Embryonic facial prominence (tissue), 1 donor: ENCODE data around the gene THADA.
"Not testable (repeated sequence)": the region's sequence is repeated elsewhere in the genome, so short reads cannot be mapped to it uniquely, and the experiment has no call there.

Source experiments
- DNase-seq: peaks from one replicate; pipeline ENCODE4 v3.0.0-alpha.2; 2016; ENCODE audit errors: extremely low spot score

THADA gene

GRCh38 chr2:43302182-43302960 lies 293.5 kb downstream of the THADA start:
- no peak for DNase-seq

GRCh38 chr2:43300781-43301583 lies 294.9 kb downstream of the THADA start:
- DNase-seq, result no peak

GRCh38 chr2:43300222-43300621 lies 295.6 kb downstream of the THADA start:
- DNase-seq, result no peak

- DNase-seq, result no peak
Measured at GRCh38 chr2:43298500-43298899, 297.3 kb downstream of the THADA start.

GRCh38 chr2:43297740-43298139 lies 298.1 kb downstream of the THADA start:
- DNase-seq, result not testable (repeated sequence)

GRCh38 chr2:43294973-43295603 lies 300.8 kb downstream of the THADA start:
- no peak for DNase-seq

GRCh38 chr2:43293744-43294695 lies 301.8 kb downstream of the THADA start:
- no peak for DNase-seq

GRCh38 chr2:43292851-43293743 lies 302.7 kb downstream of the THADA start:
- no peak for DNase-seq

GRCh38 chr2:43292297-43292696 lies 303.5 kb downstream of the THADA start:
- DNase-seq, result no peak

GRCh38 chr2:43289331-43289730 lies 306.5 kb downstream of the THADA start:
- no peak for DNase-seq

GRCh38 chr2:43288417-43289305 lies 307.2 kb downstream of the THADA start:
- DNase-seq, result no peak

- no peak for DNase-seq
Measured at GRCh38 chr2:43285987-43286386, 309.9 kb downstream of the THADA start.

- DNase-seq, result no peak
Measured at GRCh38 chr2:43284967-43285366, 310.9 kb downstream of the THADA start.

GRCh38 chr2:43284347-43284746 lies 311.5 kb downstream of the THADA start:
- DNase-seq, result not testable (repeated sequence)

- DNase-seq, result no peak
Measured at GRCh38 chr2:43280994-43281393, 314.8 kb downstream of the THADA start.

GRCh38 chr2:43279317-43279840 lies 316.5 kb downstream of the THADA start:
- DNase-seq, result no peak

GRCh38 chr2:43278564-43279220 lies 317.1 kb downstream of the THADA start:
- no peak for DNase-seq

GRCh38 chr2:43276962-43277391 lies 318.9 kb downstream of the THADA start:
- DNase-seq, result no peak
